Activated naive CD4-positive, alpha-beta T cell treated with anti-CD3 and anti-CD28 coated beads, Interleukin-2, amount 50 U/mL, for 72 hours (primary cell): ENCODE measurements around the gene HEXB. TPM values are rescaled to one million over a fixed set of nuclear protein-coding genes. Genes with fewer than 3 reads are reported as not detected.
A peak's percentile ranks its signal among the peaks of the same experiment; 100 is the strongest.

Experiments used
- ATAC-seq, 2 donors: fragments of 150-1000 bp; cut with Tn5 transposase; 2 replicates each; pipeline ENCODE4 v1.10.0; 2021; ENCODE audit warnings: mild to moderate bottlenecking in 2 of 2, moderate library complexity in 2 of 2
- DNase-seq, 2 donors: peaks; one replicate each; pipeline ENCODE4 v3.0.0; 2021 to 2022; ENCODE audit warnings: low spot score in 2 of 2
- H3K27ac Mint-ChIP-seq, 2 donors: one replicate each; pipeline ENCODE4 v1.8.0; 2022; ENCODE audit warnings: mild to moderate bottlenecking in 2 of 2, mixed read lengths in 2 of 2
- H3K36me3 Mint-ChIP-seq, 2 donors: one replicate each; pipeline ENCODE4 v1.8.0; 2022; ENCODE audit warnings: mixed read lengths in 2 of 2
- H3K9me3 Mint-ChIP-seq, 2 donors: one replicate each; pipeline ENCODE4 v1.8.0; 2022; ENCODE audit warnings: mixed read lengths in 2 of 2
- total RNA-seq, 2 donors: library from RNA; stranded (reverse); gene quantifications; one replicate each; pipeline ENCODE4 v1.2.3, GENCODE V29; 2022

Gene HEXB
- total RNA-seq, 2 donors from 2014 or later: 47.1 to 71.3 TPM

GRCh38 chr5:74766849-74767578, 82.0 kb downstream of the HEXB start, which contains the start of the genes GFM2 and NSA2:
TSS of gene GFM2 (minus strand) at chr5:74767117. CDS start at chr5:74763742, 3,375 bp downstream.
TSS of gene NSA2 (plus strand) at chr5:74767249. CDS start at chr5:74767361, 112 bp downstream.
- Mint-ChIP-seq H3K36me3 (peaks cover 28 to 31% of the 10 kb centered on the region in 2 donors), H3K9me3 (no peaks in the 10 kb centered on the region), H3K27ac (peak within 1 kb of the TSS; percentile 94 to 99)
- peak; percentile 88 to 90 for ATAC-seq
- peak; percentile 89 to 90 for DNase-seq

- Mint-ChIP-seq H3K27ac (peak overlapping the region; percentile 94 to 99), H3K36me3 (peaks cover 28 to 31% of the 10 kb centered on the region in 2 donors), H3K9me3 (no peaks in the 10 kb centered on the region)
- peak in 1 of 2 donors; percentile 7 for ATAC-seq
- DNase-seq: peak in 1 of 2 donors; percentile 15
Observed at GRCh38 chr5:74767579-74767913, 82.5 kb downstream of the HEXB start.

Other genes with a start within 250 kb of the HEXB start
- under 1 TPM; 0.75 to 0.99 TPM for gene ENC1, start 44.5 kb upstream of the HEXB start, total RNA-seq
- 10 to 100 TPM; 31.4 to 46.7 TPM for gene GFM2, start 81.9 kb downstream of the HEXB start, total RNA-seq
- 10 to 100 TPM; 80.7 to 82.7 TPM for gene NSA2, start 82.0 kb downstream of the HEXB start, total RNA-seq
- 1 to 10 TPM; 6.1 to 7.8 TPM for gene FAM169A, start 181.2 kb downstream of the HEXB start, total RNA-seq